ENCODE data around the gene GRIA1.

GRIA1 gene

GRCh38 chr5:153746440-153746839 is 256.0 kb downstream of the GRIA1 start:
- Histone ChIP-seq H3K27ac (ENCODE audit: low read length) (no peak overlapping the region), H3K9me2 (replicated peaks; ENCODE audit: insufficient read depth, low read length) (no peaks in the 10 kb centered on the region), H3K9me3 (replicated peaks; ENCODE audit: insufficient read depth, low read length) (no peaks in the 10 kb centered on the region), H3K4me2 (ENCODE audit: low read depth, low read length) (no peak overlapping the region), H3K4me3 (ENCODE audit: low read length) (no peak overlapping the region), H3K4me1 (ENCODE audit: low read length) (no peaks in the 10 kb centered on the region), H3K36me3 (replicated peaks; ENCODE audit: insufficient read depth, low read length) (no peaks in the 10 kb centered on the region), H2AFZ (ENCODE audit: low read length) (no peak overlapping the region), H3F3A (ENCODE audit: insufficient read depth, low read length) (no peaks in the 10 kb centered on the region), H3K27me3 (replicated peaks; ENCODE audit: insufficient read depth, low read length) (no peaks in the 10 kb centered on the region), H3K9ac (ENCODE audit: low read length) (no peak overlapping the region), H4K20me1 (ENCODE audit: insufficient read depth, low read length) (no peaks in the 10 kb centered on the region), H3K79me2 (ENCODE audit: low read length) (no peaks in the 10 kb centered on the region)
- DNase-seq = no peak
- no peak for TF ChIP-seq EZH2phosphoT487 (IDR thresholded peaks at IDR 0.05; ENCODE audit: low read length)

DNA sequence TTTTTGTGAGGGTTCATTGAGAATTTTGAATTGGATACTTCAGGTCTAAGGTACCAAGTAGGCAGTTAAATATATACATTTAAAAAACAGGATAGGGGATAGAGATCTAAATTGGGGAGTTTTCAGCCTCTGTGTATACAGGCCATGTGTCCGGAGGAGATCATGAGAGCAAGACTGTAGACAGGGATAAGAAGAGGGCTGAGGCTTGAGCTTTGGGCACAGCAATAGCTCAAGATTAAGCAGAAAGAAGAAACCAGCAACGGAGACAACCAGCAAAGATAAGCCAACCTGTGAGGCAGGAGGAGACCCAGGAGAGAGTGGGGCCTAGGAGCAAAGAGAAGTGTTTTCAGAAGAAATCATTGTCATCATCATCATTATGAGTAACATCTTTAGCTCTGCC is 258.4 kb downstream of the GRIA1 start:
- Histone ChIP-seq H3F3A (ENCODE audit: insufficient read depth, low read length) (no peaks in the 10 kb centered on the region), H3K36me3 (replicated peaks; ENCODE audit: insufficient read depth, low read length) (no peaks in the 10 kb centered on the region), H3K4me3 (ENCODE audit: low read length) (no peak overlapping the region), H3K79me2 (ENCODE audit: low read length) (no peaks in the 10 kb centered on the region), H3K9me2 (replicated peaks; ENCODE audit: insufficient read depth, low read length) (no peaks in the 10 kb centered on the region), H3K9ac (ENCODE audit: low read length) (no peak overlapping the region), H3K9me3 (replicated peaks; ENCODE audit: insufficient read depth, low read length) (no peaks in the 10 kb centered on the region), H3K27ac (ENCODE audit: low read length) (no peak overlapping the region), H3K4me1 (ENCODE audit: low read length) (no peaks in the 10 kb centered on the region), H3K27me3 (replicated peaks; ENCODE audit: insufficient read depth, low read length) (no peaks in the 10 kb centered on the region), H4K20me1 (ENCODE audit: insufficient read depth, low read length) (no peaks in the 10 kb centered on the region), H3K4me2 (ENCODE audit: low read depth, low read length) (no peak overlapping the region), H2AFZ (ENCODE audit: low read length) (no peak overlapping the region)
- DNase-seq = no peak
- TF ChIP-seq CTCF (IDR thresholded peaks at IDR 0.05; ENCODE audit: low read length) (no peak), EZH2phosphoT487 (IDR thresholded peaks at IDR 0.05; ENCODE audit: low read length) (no peak), EZH2 (optimal IDR thresholded peaks at IDR 0.05; ENCODE audit: low read depth, low read length) (no peak)

DNA sequence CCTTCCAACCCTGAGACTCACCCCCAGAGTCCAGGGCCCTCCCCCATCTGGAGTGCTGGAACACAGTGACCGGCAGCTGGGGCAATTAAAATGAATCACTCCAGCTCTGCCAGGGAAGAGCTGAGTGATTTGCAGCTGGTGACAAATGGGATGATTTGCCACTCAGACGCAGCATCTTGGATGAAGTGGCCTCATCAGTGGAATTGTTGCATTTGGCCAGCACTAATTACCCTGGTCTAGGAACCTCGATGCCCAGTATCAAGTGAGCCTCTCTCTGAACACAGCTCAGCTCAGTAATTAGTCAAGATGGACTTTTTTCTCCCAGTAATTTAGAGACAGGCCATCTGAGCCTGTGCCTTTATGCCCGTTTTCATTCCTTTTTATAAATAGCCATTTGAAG is 259.5 kb downstream of the GRIA1 start:
- Histone ChIP-seq H3K79me2 (ENCODE audit: low read length) (no peaks in the 10 kb centered on the region), H3K9me3 (replicated peaks; ENCODE audit: insufficient read depth, low read length) (no peaks in the 10 kb centered on the region), H4K20me1 (ENCODE audit: insufficient read depth, low read length) (no peaks in the 10 kb centered on the region), H2AFZ (ENCODE audit: low read length) (no peak overlapping the region), H3F3A (ENCODE audit: insufficient read depth, low read length) (no peaks in the 10 kb centered on the region), H3K27ac (ENCODE audit: low read length) (no peak overlapping the region), H3K4me2 (ENCODE audit: low read depth, low read length) (no peak overlapping the region), H3K27me3 (replicated peaks; ENCODE audit: insufficient read depth, low read length) (no peaks in the 10 kb centered on the region), H3K4me3 (ENCODE audit: low read length) (no peak overlapping the region), H3K4me1 (ENCODE audit: low read length) (no peaks in the 10 kb centered on the region), H3K9me2 (replicated peaks; ENCODE audit: insufficient read depth, low read length) (no peaks in the 10 kb centered on the region), H3K36me3 (replicated peaks; ENCODE audit: insufficient read depth, low read length) (no peaks in the 10 kb centered on the region), H3K9ac (ENCODE audit: low read length) (no peak overlapping the region)
- TF ChIP-seq EZH2 (optimal IDR thresholded peaks at IDR 0.05; ENCODE audit: low read depth, low read length) (no peak), CTCF (IDR thresholded peaks at IDR 0.05; ENCODE audit: low read length) (no peak), EZH2phosphoT487 (IDR thresholded peaks at IDR 0.05; ENCODE audit: low read length) (no peak)
- DNase-seq = no peak

DNA sequence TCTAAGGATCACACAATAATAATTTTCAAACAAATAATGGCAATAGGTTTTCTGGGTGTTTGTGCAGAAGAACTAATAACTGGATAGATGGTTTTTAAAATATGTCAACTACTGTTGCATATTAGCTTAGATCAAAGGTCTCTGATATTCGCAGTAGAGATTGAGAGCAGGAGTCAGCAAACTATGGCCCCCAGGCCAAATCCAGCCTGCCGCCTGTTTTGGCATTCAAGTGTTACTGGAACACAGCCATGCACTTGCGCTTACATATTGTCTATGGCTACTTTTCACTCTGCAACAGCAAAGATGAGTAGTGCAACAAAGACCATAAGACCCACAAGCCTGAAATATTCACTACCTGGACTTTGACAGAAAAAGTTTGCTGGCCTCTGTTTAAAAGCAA is 260.8 kb downstream of the GRIA1 start:
- H3K4me3 ChIP-seq (ENCODE audit: low read length) = no peak overlapping the region
- H2AFZ ChIP-seq (ENCODE audit: low read length) = no peak overlapping the region
- no peaks in the 10 kb centered on the region for H3K9me3 ChIP-seq (replicated peaks; ENCODE audit: insufficient read depth, low read length)
- H3K27me3 ChIP-seq (replicated peaks; ENCODE audit: insufficient read depth, low read length) = no peaks in the 10 kb centered on the region
- DNase-seq = no peak
- no peaks in the 10 kb centered on the region for H3K36me3 ChIP-seq (replicated peaks; ENCODE audit: insufficient read depth, low read length)
- no peaks in the 10 kb centered on the region for H3K79me2 ChIP-seq (ENCODE audit: low read length)
- TF ChIP-seq EZH2phosphoT487 (IDR thresholded peaks at IDR 0.05; ENCODE audit: low read length) (no peak), EZH2 (optimal IDR thresholded peaks at IDR 0.05; ENCODE audit: low read depth, low read length) (no peak), CTCF (IDR thresholded peaks at IDR 0.05; ENCODE audit: low read length) (no peak)
- H3K4me2 ChIP-seq (ENCODE audit: low read depth, low read length) = no peak overlapping the region
- H3K9me2 ChIP-seq (replicated peaks; ENCODE audit: insufficient read depth, low read length) = no peaks in the 10 kb centered on the region
- H3K4me1 ChIP-seq (ENCODE audit: low read length) = no peaks in the 10 kb centered on the region
- no peak overlapping the region for H3K9ac ChIP-seq (ENCODE audit: low read length)
- no peaks in the 10 kb centered on the region for H4K20me1 ChIP-seq (ENCODE audit: insufficient read depth, low read length)
- no peak overlapping the region for H3K27ac ChIP-seq (ENCODE audit: low read length)
- no peaks in the 10 kb centered on the region for H3F3A ChIP-seq (ENCODE audit: insufficient read depth, low read length)

Measured in MM.1S (cell line).